Measurements from ENCODE around the gene ZNF543.

DNA sequence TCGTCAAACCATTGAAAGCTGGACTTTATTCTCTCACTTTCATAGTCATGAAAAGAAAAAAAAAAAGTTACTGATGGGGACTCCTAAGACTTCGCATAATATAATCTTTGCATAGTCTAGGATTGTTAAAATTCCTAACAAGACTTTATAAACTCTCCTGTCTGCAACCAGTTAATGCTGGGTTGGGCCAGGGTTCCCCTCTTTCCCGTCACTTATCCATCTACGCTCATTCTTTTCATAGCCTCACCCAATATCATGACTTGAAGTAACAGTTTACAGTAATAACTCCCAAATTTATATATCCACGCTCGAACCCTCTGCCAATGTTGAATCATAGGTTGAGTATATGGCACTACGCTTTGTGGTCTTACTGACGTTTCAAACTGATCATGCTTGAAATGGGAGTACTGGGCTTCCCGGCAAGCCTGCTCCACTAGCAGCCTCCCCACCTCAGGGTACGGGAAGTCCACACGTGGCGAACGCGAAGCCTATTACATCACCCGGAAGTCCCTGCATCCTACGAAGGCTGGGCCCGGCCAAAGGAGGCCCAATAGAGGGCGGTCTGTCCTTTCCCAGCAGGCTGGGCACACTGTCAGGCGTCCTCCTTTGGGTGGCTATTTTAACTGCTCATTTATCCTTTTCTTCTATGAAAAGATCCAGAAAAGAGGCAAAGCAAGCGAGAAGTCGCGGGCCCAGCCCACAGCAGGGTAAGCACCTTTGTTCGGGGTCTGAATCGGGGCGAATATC is 40.7 kb upstream of the ZNF543 start:
- TF ChIP-seq CTCF (conservative IDR thresholded peaks at IDR 0.05; ENCODE audit: low read depth, low read length) (peak; percentile 58), EZH2 (IDR thresholded peaks at IDR 0.05; ENCODE audit: low read length, unreplicated experiment) (no peak)
